ENCODE results near the gene IPPK. TPM values are rescaled to one million over a fixed set of nuclear protein-coding genes. Genes with fewer than 3 reads are reported as not detected.

IPPK gene
- total and polyA plus RNA-seq, 2 of the 8 experiments (the other 6 are each of a cell fraction or from before 2014, with no cell fraction given), result 10.5 to 13.6 TPM

DNA sequence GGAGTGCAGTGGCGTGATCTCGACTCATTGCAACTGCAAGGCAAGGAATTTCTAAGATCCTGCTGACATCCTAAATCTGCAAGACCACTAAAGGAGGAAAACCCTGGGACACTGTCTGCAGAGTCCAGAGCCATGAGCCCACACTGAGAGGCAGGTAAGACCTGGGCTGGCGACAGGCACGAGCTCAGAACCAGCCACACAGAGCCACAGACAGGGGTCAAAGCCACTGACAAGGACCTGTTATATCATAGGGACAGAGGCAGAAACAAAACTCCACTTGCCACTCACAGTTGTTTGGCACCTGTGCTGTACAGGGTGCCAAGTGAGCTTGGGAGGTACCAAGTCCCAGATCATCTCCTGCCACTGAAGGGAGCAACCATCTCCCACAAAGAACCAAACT, 34.2 kb downstream of the IPPK start:
- Histone ChIP-seq H3K14ac (ENCODE audit: insufficient read length) (no peak overlapping the region), H3K27ac (ENCODE audit: low read depth, low read length) (no peak overlapping the region), H3K4me2 (ENCODE audit: insufficient read depth in 1 of 2, low read depth in 2 of 2, low read length in 2 of 2) (no peak overlapping the region), H3K79me1 (ENCODE audit: low read depth, low read length) (peaks cover 4% of the 10 kb centered on the region; the same call in 1 of the 2 replicates), H4K8ac (ENCODE audit: extremely low read depth, insufficient read depth, low read length) (no peak overlapping the region), H2BK12ac (ENCODE audit: low read depth, low read length) (no peak overlapping the region), H2BK5ac (ENCODE audit: low read depth, low read length) (no peak overlapping the region), H3K18ac (ENCODE audit: extremely low read depth, low read length) (no peak overlapping the region), H3K56ac (replicated peaks; ENCODE audit: insufficient read length, low read depth, low read length) (no peak overlapping the region), H2BK120ac (replicated peaks; ENCODE audit: low read depth, low read length) (no peak overlapping the region), H3K9me3 (ENCODE audit: insufficient read depth in 2 of 2, low read depth in 1 of 2, low read length in 1 of 2) (no peaks in the 10 kb centered on the region), H3K4ac (replicated peaks; ENCODE audit: insufficient read length, low read depth, low read length) (no peak overlapping the region), H2AK5ac (ENCODE audit: low read depth, low read length) (no peak overlapping the region), H3K9ac (replicated peaks in 1 of 4; ENCODE audit: extremely low read depth in 1 of 4, low read depth in 3 of 4, low read length in 3 of 4) (no peak overlapping the region), H3K79me2 (ENCODE audit: control insufficient read depth in 1 of 2, insufficient read depth in 2 of 2, low read length in 2 of 2) (no peaks in the 10 kb centered on the region), H2BK20ac (ENCODE audit: low read length) (no peak overlapping the region), H4K5ac (ENCODE audit: insufficient read length, low read depth, low read length) (no peak overlapping the region), H3K36me3 (ENCODE audit: control insufficient read depth in 2 of 4, insufficient read depth in 4 of 4, low read length in 3 of 4) (peaks cover 2 to 32% (median 18%) of the 10 kb centered on the region in 4 experiments; a peak in 7 of 8 replicates), H3K23ac (ENCODE audit: insufficient read length) (no peak overlapping the region), H3K4me1 (replicated peaks in 1 of 4; ENCODE audit: control insufficient read depth in 3 of 4, insufficient read depth in 4 of 4, low read length in 3 of 4) (no peaks in the 10 kb centered on the region), H3K27me3 (replicated peaks in 1 of 4; ENCODE audit: control insufficient read depth in 3 of 4, extremely low read depth in 1 of 4, insufficient read depth in 3 of 4, low read length in 3 of 4) (no peaks in the 10 kb centered on the region), H3K4me3 (ENCODE audit: extremely low read depth in 1 of 4, insufficient read depth in 2 of 4, low read depth in 3 of 4, low read length in 4 of 4) (no peak overlapping the region), H2AFZ (ENCODE audit: low read length) (no peak overlapping the region), H2BK15ac (ENCODE audit: low read length) (no peak overlapping the region), H4K20me1 (replicated peaks in 1 of 2; ENCODE audit: control insufficient read depth in 1 of 2, insufficient read depth in 2 of 2, low read length in 2 of 2) (no peaks in the 10 kb centered on the region), H4K91ac (replicated peaks; ENCODE audit: insufficient read length, low read length) (no peak overlapping the region), H3K23me2 (ENCODE audit: low read depth, low read length) (no peaks in the 10 kb centered on the region)
- 80% methylated on average over 4 of the region's 4 CpGs; no CpG with 5 or more reads in 1 of the 2 experiments for WGBS, 2 experiments (ENCODE audit: extremely low coverage in 1 of 2, insufficient coverage in 1 of 2, insufficient read length in 1 of 2, insufficient replicate concordance in 2 of 2, low coverage in 1 of 2, low lambda C conversion rate in 2 of 2, missing lambda C conversion rate in 1 of 2)
- TF ChIP-seq KDM1A (IDR thresholded peaks at IDR 0.05; ENCODE audit: borderline replicate concordance, low read length) (no peak), BACH1 (IDR thresholded peaks at IDR 0.05; ENCODE audit: low read length) (no peak), PHF8 (conservative IDR thresholded peaks at IDR 0.05; ENCODE audit: low read depth, low read length) (no peak), EP300 (IDR thresholded peaks at IDR 0.05; ENCODE audit: borderline replicate concordance in 1 of 2, low read depth in 2 of 2, low read length in 2 of 2) (no peak), SP4 (IDR thresholded peaks at IDR 0.05; ENCODE audit: low read length) (no peak), KDM5A (IDR thresholded peaks at IDR 0.05; ENCODE audit: low read length) (no peak), EZH2 (IDR thresholded peaks at IDR 0.05; ENCODE audit: low read depth, low read length, severe bottlenecking) (no peak)
- TF ChIP-seq, protein P1, sequence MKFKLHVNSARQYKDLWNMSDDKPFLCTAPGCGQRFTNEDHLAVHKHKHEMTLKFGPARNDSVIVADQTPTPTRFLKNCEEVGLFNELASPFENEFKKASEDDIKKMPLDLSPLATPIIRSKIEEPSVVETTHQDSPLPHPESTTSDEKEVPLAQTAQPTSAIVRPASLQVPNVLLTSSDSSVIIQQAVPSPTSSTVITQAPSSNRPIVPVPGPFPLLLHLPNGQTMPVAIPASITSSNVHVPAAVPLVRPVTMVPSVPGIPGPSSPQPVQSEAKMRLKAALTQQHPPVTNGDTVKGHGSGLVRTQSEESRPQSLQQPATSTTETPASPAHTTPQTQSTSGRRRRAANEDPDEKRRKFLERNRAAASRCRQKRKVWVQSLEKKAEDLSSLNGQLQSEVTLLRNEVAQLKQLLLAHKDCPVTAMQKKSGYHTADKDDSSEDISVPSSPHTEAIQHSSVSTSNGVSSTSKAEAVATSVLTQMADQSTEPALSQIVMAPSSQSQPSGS (IDR thresholded peaks at IDR 0.05; ENCODE audit: low read length), result no peak
- no peak for FAIRE-seq
- POLR2A ChIA-PET (ENCODE audit: partially characterized antibody), result no interaction called here
- CTCF ChIA-PET (ENCODE audit: partially characterized antibody), result interaction anchor here (0.6 to 4.0 kb wide), 15 partner anchors 10 to 319 kb away, joined by 3 to 19 read pairs (median 4); no protein-coding TSS in a partner anchor
- DNase-seq (ENCODE audit: low read depth in 1 of 2, low spot score in 2 of 2), result no peak

Data from H1 (cell line).